ENCODE data around the gene ENTPD6.

DNA sequence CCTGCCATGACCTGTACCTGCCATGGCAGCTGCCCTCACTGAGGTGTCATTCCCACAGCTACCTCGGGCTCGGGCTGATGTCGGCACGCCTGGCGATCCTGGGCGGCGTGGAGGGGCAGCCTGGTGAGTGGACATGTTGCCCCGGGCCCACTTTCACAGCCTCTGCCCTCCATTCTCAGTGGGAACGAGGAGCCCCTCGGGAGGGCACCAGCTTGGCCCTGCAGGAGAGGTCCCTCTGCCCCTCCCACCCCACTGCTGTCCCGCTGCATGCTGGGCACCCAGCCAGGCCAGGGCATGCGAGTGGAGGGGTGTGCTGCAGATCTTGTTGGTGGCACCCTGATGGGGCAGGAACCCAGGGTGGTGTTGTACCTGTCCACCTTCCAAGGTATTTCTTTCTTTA, 23.0 kb downstream of the ENTPD6 start:
- TF ChIP-seq CTCF (IDR thresholded peaks at IDR 0.05; ENCODE audit: low read depth, low read length), result no peak
- no peak for TF ChIP-seq EZH2phosphoT487 (IDR thresholded peaks at IDR 0.05; ENCODE audit: low read depth)

Data from OCI-LY3 (cell line).